Measurements from ENCODE around the gene ZNF282. TPM values are rescaled to one million over a fixed set of nuclear protein-coding genes. Genes with fewer than 3 reads are reported as not detected.

The ZNF282 gene
- total RNA-seq, 1 experiment from 2014 or later, result 39.0 TPM

DNA sequence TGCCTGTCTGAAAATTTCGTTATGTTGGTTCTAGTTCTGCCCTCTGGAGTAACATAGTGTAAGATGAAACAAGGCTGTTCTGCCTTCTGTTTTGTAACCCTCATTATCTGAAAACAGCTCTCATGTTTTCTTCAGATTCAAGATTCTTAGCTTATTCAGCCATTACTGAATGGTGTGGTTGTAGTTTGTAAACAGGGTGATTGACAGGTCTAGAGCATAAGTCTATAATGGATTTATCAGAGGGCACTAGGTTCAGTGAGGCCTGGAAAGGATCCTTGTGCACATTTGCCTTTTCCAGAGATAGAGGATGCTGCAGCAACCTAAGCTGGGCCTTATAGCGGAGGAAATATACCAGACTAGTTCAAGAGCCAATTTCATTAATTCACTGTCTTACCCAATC is 42.0 kb upstream of the ZNF282 start:
- H3K27me3 Mint-ChIP-seq (ENCODE audit: low read depth), result no peaks in the 10 kb centered on the region
- no peak overlapping the region for H3T11ph ChIP-seq (ENCODE audit: low read length)
- H3K4ac ChIP-seq (ENCODE audit: low read depth, low read length), result no peak overlapping the region
- no peaks in the 10 kb centered on the region for H3K9me3 Mint-ChIP-seq
- H4K91ac ChIP-seq (ENCODE audit: insufficient read length, low read depth, low read length), result no peak overlapping the region
- no peak overlapping the region for H2BK120ac ChIP-seq (ENCODE audit: low read depth, low read length, poor library complexity, severe bottlenecking)
- H3K23ac ChIP-seq (ENCODE audit: insufficient read length, low read depth, low read length), result no peak overlapping the region
- no peak overlapping the region for H3K27ac ChIP-seq (ENCODE audit: insufficient read length, low read depth, low read length)
- H3K4me1 ChIP-seq (ENCODE audit: insufficient read depth, low read length), result no peaks in the 10 kb centered on the region; the same call in 1 of the 2 replicates
- H3K27ac Mint-ChIP-seq, result peak overlapping the region; percentile 8 to 74 (median 55); a peak in 5 of 7 replicates
- peaks cover 4% of the 10 kb centered on the region for H3K23me2 ChIP-seq (ENCODE audit: insufficient read length, low read depth, low read length, poor library complexity, severe bottlenecking)
- TF ChIP-seq, protein P1, sequence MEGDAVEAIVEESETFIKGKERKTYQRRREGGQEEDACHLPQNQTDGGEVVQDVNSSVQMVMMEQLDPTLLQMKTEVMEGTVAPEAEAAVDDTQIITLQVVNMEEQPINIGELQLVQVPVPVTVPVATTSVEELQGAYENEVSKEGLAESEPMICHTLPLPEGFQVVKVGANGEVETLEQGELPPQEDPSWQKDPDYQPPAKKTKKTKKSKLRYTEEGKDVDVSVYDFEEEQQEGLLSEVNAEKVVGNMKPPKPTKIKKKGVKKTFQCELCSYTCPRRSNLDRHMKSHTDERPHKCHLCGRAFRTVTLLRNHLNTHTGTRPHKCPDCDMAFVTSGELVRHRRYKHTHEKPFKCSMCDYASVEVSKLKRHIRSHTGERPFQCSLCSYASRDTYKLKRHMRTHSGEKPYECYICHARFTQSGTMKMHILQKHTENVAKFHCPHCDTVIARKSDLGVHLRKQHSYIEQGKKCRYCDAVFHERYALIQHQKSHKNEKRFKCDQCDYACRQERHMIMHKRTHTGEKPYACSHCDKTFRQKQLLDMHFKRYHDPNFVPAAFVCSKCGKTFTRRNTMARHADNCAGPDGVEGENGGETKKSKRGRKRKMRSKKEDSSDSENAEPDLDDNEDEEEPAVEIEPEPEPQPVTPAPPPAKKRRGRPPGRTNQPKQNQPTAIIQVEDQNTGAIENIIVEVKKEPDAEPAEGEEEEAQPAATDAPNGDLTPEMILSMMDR (conservative IDR thresholded peaks at IDR 0.05), result no peak
- no peak overlapping the region for H2AK5ac ChIP-seq (ENCODE audit: insufficient read length, low read length)
- no peak overlapping the region for H4K8ac ChIP-seq (replicated peaks; ENCODE audit: insufficient read length, low read depth, low read length)
- no peaks in the 10 kb centered on the region for H3K9me3 ChIP-seq (ENCODE audit: control insufficient read depth, low read depth, low read length)
- H3K56ac ChIP-seq (ENCODE audit: insufficient read length, low read depth, low read length), result no peak overlapping the region
- no peak overlapping the region for H3K9ac ChIP-seq (ENCODE audit: extremely low read depth, insufficient read length, low read length)
- no peak overlapping the region for H3K4me2 ChIP-seq (ENCODE audit: insufficient read depth, insufficient read length, low read length)
- H2BK20ac ChIP-seq (ENCODE audit: low read depth, low read length, poor library complexity, severe bottlenecking), result no peak overlapping the region
- H3K79me1 ChIP-seq (ENCODE audit: insufficient read depth, low read depth, low read length, poor library complexity, severe bottlenecking), result peaks cover 6% of the 10 kb centered on the region
- WGBS (ENCODE audit: extremely low coverage, insufficient read length, low lambda C conversion rate), result no CpG with 5 or more reads among the region's 2 CpGs
- no peak overlapping the region for H4K5ac ChIP-seq (ENCODE audit: insufficient read length, low read depth, low read length)
- peaks cover 58% of the 10 kb centered on the region for H3K79me2 ChIP-seq (ENCODE audit: insufficient read depth, low read length)
- H3K36me3 Mint-ChIP-seq (ENCODE audit: insufficient read depth in 1 of 3, low read depth in 3 of 3), result peaks cover 52 to 79% (median 56%) of the 10 kb centered on the region in 3 experiments
- H3K18ac ChIP-seq (ENCODE audit: insufficient read length, low read depth, low read length), result no peak overlapping the region
- no peak overlapping the region for H2BK12ac ChIP-seq (ENCODE audit: insufficient read length, low read depth, low read length)
- H2BK15ac ChIP-seq (ENCODE audit: low read depth, low read length), result no peak overlapping the region
- no peaks in the 10 kb centered on the region for H4K20me1 ChIP-seq (ENCODE audit: control insufficient read depth, insufficient read depth, insufficient read length)
- no peak overlapping the region for H3K14ac ChIP-seq (ENCODE audit: insufficient read depth, low read length)
- peaks cover 14 to 15% of the 10 kb centered on the region in 2 experiments for H3K4me1 Mint-ChIP-seq
- H3K4me3 Mint-ChIP-seq, result no peak overlapping the region
- DNase-seq, result no peak
- H2BK5ac ChIP-seq (ENCODE audit: insufficient read length, low read length), result no peak overlapping the region
- H2AFZ ChIP-seq (ENCODE audit: low read length), result no peak overlapping the region
- H3K27me3 ChIP-seq (ENCODE audit: insufficient read depth, low read length), result no peaks in the 10 kb centered on the region

Measured in H9 (cell line).